ENCODE results near the gene C19orf67. TPM values are rescaled to one million over a fixed set of nuclear protein-coding genes. Genes with fewer than 3 reads are reported as not detected.

C19orf67 gene
- total and polyA plus RNA-seq, 2 experiments from 2014 or later: not detected

DNA sequence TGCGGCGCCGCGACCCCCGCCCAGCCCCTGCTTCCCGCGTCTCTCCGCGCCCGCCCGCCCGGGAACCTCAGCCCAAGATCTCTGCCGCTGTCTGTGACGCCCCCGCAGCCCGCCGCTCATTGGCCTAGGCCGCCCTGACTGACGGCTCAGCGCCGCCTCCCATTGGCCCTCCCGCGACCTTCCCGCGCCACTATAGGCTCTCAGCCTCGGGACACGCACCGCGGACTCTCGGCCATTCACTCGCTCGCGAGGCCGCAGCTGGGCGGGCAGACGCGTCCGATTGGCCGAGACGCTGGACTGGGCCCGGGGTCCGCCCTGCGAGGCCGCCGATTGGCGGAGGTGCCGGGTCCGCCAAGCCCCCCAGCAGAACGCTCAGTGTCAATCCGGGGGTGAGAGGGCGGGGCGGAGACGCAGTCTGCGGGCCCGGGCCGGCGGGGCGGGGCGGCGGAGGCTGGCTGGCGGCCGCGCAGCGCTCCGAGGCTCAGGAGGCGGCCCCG is 32.1 kb upstream of the C19orf67 start, which contains the start of gene PRKACA (continued):
- TF ChIP-seq ZNF462 (CRISPR knock-in tag; IDR thresholded peaks at IDR 0.05) (no peak), JUNB (IDR thresholded peaks at IDR 0.05; ENCODE audit: unreplicated experiment) (no peak), EZH2phosphoT487 (IDR thresholded peaks at IDR 0.05; ENCODE audit: unreplicated experiment) (no peak), CREB1 (CRISPR knock-in tag; IDR thresholded peaks at IDR 0.05; ENCODE audit: low read depth) (peak; percentile 89)
- TF ChIP-seq, protein P1, sequence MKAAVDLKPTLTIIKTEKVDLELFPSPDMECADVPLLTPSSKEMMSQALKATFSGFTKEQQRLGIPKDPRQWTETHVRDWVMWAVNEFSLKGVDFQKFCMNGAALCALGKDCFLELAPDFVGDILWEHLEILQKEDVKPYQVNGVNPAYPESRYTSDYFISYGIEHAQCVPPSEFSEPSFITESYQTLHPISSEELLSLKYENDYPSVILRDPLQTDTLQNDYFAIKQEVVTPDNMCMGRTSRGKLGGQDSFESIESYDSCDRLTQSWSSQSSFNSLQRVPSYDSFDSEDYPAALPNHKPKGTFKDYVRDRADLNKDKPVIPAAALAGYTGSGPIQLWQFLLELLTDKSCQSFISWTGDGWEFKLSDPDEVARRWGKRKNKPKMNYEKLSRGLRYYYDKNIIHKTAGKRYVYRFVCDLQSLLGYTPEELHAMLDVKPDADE (IDR thresholded peaks at IDR 0.05): no peak

DNA sequence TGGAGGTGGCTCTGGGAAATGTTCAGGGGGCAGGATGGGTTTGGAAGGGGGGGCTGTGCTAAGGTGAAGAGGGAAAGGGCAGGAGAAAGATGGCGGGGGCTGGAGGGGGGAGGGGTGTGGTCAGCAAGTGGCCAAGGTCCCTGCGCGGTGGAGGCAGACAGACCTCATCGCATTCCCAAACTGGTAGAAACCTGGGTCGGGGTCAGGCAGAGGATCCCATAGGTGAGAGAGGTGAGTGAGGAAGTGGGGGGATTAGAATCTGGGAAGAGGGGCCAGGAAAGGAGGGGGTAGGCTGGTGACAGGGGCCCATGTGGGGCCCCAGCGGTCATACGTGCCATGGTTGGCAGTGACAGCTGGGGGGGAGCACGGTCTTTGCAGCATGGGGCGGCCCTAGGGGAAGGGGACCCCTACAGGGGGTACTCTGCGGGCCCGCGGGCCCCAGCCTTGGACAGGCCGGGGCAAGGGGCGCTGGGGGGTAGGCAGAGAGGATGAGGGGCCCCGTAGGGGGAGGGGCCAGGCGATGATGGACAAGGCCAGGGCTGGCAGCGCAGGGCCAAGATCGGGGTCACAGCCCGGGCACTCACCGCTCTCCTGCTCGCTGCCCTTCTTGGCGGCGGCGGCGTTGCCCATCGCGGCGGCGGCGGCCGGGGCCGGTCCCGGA is 31.5 kb upstream of the C19orf67 start:
- Histone ChIP-seq H2AFZ (no peak overlapping the region), H3K9me2 (ENCODE audit: insufficient read depth) (no peaks in the 10 kb centered on the region), H3K4me1 (ENCODE audit: insufficient read depth) (peaks cover 44% of the 10 kb centered on the region), H3K4me2 (peak overlapping the region; percentile 92), H3K27ac (ENCODE audit: low read depth) (no peak overlapping the region), H3K36me3 (ENCODE audit: insufficient read depth) (no peaks in the 10 kb centered on the region; the same call in 1 of the 2 replicates), H4K20me1 (replicated peaks; ENCODE audit: insufficient read depth) (peaks cover 14% of the 10 kb centered on the region), H3K4me3 (peak overlapping the region; percentile 79), H3K79me2 (replicated peaks; ENCODE audit: insufficient read depth) (peaks cover 17% of the 10 kb centered on the region), H3K27me3 (ENCODE audit: insufficient read depth) (no peaks in the 10 kb centered on the region), H3F3A (replicated peaks; ENCODE audit: low read depth) (peaks cover 29% of the 10 kb centered on the region)
- DNase-seq (ENCODE audit: low spot score) (peak; percentile 51), ATAC-seq (no peak)
- Mint-ChIP-seq H3K4me3 (peak overlapping the region; percentile 82), H3K9me3 (no peaks in the 10 kb centered on the region; the same call in 2 of the 3 replicates), H3K4me1 (peaks cover 40% of the 10 kb centered on the region), H3K36me3 (ENCODE audit: low read depth) (peaks cover 16% of the 10 kb centered on the region), H3K27me3 (ENCODE audit: insufficient read depth, low read depth, poor library complexity) (peaks cover 12% of the 10 kb centered on the region), H3K27ac (no peak overlapping the region)
- TF ChIP-seq JUNB (IDR thresholded peaks at IDR 0.05; ENCODE audit: unreplicated experiment) (no peak), STAT1 (IDR thresholded peaks at IDR 0.05; ENCODE audit: unreplicated experiment) (no peak), ZNF331 (CRISPR knock-in tag; IDR thresholded peaks at IDR 0.05; ENCODE audit: low read depth) (no peak), POLR2AphosphoS5 (IDR thresholded peaks at IDR 0.05; ENCODE audit: low read depth) (no peak), NANOG (IDR thresholded peaks at IDR 0.05; ENCODE audit: borderline replicate concordance) (no peak), ZNF114 (CRISPR knock-in tag; IDR thresholded peaks at IDR 0.05) (no peak), EZH2 (IDR thresholded peaks at IDR 0.05; ENCODE audit: low read depth, unreplicated experiment) (no peak), CTCF (conservative IDR thresholded peaks at IDR 0.05; ENCODE audit: low read depth in 2 of 2) (no peak)
- TF ChIP-seq, protein P1 (IDR thresholded peaks at IDR 0.05): no peak
